GM12801 (cell line): ENCODE measurements around the gene EEF1AKMT3.

Source experiments
- TF ChIP-seq, protein P1 (sequence below): IDR thresholded peaks from one replicate; pipeline ENCODE4 v1.5.1; 2011; ENCODE audit warnings: control low read depth; ENCODE audit not compliant: insufficient read length; ENCODE audit errors: extremely low read depth

Gene EEF1AKMT3

GRCh38 chr12:57793920-57794319, 21.5 kb downstream of the EEF1AKMT3 start:
- TF ChIP-seq, protein P1, sequence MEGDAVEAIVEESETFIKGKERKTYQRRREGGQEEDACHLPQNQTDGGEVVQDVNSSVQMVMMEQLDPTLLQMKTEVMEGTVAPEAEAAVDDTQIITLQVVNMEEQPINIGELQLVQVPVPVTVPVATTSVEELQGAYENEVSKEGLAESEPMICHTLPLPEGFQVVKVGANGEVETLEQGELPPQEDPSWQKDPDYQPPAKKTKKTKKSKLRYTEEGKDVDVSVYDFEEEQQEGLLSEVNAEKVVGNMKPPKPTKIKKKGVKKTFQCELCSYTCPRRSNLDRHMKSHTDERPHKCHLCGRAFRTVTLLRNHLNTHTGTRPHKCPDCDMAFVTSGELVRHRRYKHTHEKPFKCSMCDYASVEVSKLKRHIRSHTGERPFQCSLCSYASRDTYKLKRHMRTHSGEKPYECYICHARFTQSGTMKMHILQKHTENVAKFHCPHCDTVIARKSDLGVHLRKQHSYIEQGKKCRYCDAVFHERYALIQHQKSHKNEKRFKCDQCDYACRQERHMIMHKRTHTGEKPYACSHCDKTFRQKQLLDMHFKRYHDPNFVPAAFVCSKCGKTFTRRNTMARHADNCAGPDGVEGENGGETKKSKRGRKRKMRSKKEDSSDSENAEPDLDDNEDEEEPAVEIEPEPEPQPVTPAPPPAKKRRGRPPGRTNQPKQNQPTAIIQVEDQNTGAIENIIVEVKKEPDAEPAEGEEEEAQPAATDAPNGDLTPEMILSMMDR, result no peak

GRCh38 chr12:57795354-57795753, 22.9 kb downstream of the EEF1AKMT3 start:
- TF ChIP-seq, protein P1, result no peak

DNA sequence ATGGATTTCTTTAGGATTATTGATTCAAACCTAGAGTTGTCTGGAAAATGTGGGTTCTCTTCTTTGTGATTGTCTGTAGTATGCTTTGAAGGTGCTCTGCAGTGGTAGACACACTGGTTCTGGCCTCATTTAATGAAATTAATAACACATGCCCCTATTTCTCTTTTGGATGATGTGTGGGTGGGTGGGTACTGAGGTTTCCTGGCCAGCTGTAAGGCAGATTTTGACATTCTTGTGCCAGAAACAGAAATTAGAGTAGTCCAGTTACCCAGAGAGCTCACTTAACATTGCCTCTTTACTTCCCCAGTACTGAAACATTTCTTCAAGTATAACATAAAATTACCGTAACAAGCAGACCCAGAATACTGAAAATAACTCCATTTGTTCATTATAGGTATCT, 24.6 kb downstream of the EEF1AKMT3 start:
- TF ChIP-seq, protein P1, result no peak

DNA sequence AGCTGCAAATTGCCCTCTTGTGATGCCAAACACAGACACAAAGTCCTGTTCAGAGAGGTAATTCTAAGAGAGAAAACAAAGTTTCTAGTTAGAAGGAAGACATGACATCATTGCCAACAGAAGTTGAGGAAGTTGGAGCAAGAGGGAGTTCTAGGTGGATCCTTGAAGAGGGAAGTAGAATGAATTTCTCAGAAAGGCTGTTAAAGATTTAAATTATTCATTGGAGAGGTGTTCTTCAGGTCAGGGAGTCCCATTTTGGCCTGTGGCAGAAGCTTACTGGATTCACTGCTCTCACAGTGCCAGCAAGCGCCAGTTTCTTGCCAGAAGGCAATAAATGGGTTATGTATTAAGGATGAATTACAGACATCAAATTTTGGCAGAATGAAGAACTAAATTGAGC, 25.5 kb downstream of the EEF1AKMT3 start:
- TF ChIP-seq, protein P1, result no peak

GRCh38 chr12:57800965-57801364, 28.6 kb downstream of the EEF1AKMT3 start:
- TF ChIP-seq, protein P1, result no peak

DNA sequence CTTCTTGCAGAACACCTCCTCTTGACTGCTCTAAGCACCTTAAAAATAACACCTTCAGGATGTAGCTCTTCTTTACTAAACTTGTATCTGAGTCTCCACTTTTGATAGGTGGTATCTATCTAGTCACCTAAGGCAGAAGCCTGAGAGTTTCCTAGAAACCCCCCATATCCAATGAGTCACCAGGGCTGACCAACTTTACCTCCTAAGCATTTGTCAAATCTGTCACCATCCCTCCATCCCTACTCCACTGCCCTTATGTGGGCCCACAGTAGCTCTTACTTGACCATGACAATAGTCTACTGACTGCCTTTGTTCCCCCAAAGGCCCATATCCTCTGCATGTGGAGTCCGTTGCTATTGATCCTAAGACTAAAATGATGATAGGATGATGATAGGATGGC, 30.2 kb downstream of the EEF1AKMT3 start:
- TF ChIP-seq, protein P1, result no peak

GRCh38 chr12:57803319-57803893, 31.0 kb downstream of the EEF1AKMT3 start:
- TF ChIP-seq, protein P1, result no peak
